GM12891 (cell line): Measurements from ENCODE around the gene PUDP.

Experiments used
- PAX5 ChIP-seq: IDR thresholded peaks from 2 replicates; pipeline ENCODE4 v1.6.1; 2011; ENCODE audit warnings: low read length, moderate library complexity, mild to moderate bottlenecking; ENCODE audit not compliant: insufficient read depth, severe bottlenecking
- POLR2A ChIP-seq: IDR thresholded peaks from 2 replicates; pipeline ENCODE4 v1.6.1; 2011; ENCODE audit warnings: low read depth, low read length, control low read depth
- POLR2AphosphoS5 ChIP-seq: IDR thresholded peaks from 2 replicates; pipeline ENCODE4 v1.6.1; 2011; ENCODE audit warnings: low read depth, low read length, control low read depth
- TAF1 ChIP-seq: IDR thresholded peaks from 2 replicates; pipeline ENCODE4 v1.6.1; 2011; ENCODE audit warnings: low read depth, low read length, control low read depth

- no peak for TF ChIP-seq POLR2A
- TF ChIP-seq TAF1, result no peak
- TF ChIP-seq POLR2AphosphoS5, result no peak
- no peak for TF ChIP-seq PAX5
Measured at GRCh38 chrX:7083021-7083420, 64.9 kb downstream of the PUDP start.
